GM12878 (cell line): ENCODE data around the gene ALPK1. TPM values are rescaled to one million over a fixed set of nuclear protein-coding genes. Genes with fewer than 3 reads are reported as not detected.
A peak's percentile ranks its signal among the peaks of the same experiment; 100 is the strongest.

Source experiments
- ATAC-seq: fragments of 200-7000 bp; cut with Tn5 transposase; 3 replicates; pipeline ENCODE4 v1.9.1; 2020; ENCODE audit warnings: mild to moderate bottlenecking, moderate library complexity
- BruUV-seq: library from RNA; stranded (reverse); fragments of 400-500 nt; replicated peaks from 2 replicates; lab custom pipeline; 2021; lab: Mats Ljungman, UMichigan
- CTCF ChIA-PET: fragments of 300-600 bp; sonication (Branson Sonifier 250); formaldehyde crosslinking; extraction: SDS; loops from one replicate; lab custom pipeline; 2021; ENCODE audit warnings: inconsistent platforms; lab: Yijun Ruan, JAX
- POLR2A ChIA-PET: fragments of 350-600 bp; formaldehyde crosslinking; extraction: SDS; loops from one replicate; lab custom pipeline; 2021; ENCODE audit warnings: inconsistent platforms; lab: Charles Lee
- RAD21 ChIA-PET: fragments of 300-600 bp; sonication (Branson Sonifier 250); formaldehyde crosslinking; loops from one replicate; lab custom pipeline; 2023; ENCODE audit warnings: antibody characterized with exemption; ENCODE audit not compliant: unreplicated experiment; lab: Charles Lee
- SMC1A ChIA-PET: fragments of 300-600 bp; sonication (Branson Sonifier 250); formaldehyde crosslinking; loops from one replicate; lab custom pipeline; 2023; ENCODE audit not compliant: unreplicated experiment, uncharacterized antibody; lab: Charles Lee
- DNase-seq: peaks from one replicate; pipeline ENCODE4 v3.0.0-alpha.2; 2011; ENCODE audit warnings: low read depth, low spot score
- FAIRE-seq: peaks from 3 replicates; lab custom pipeline; 2011; peaks lifted over from hg19 to GRCh38; lab: Jason Lieb, UNC
- H2AFZ ChIP-seq: 2 replicates; pipeline ENCODE4 v1.6.0; 2011; ENCODE audit warnings: low read depth, low read length, control low read depth; ENCODE audit not compliant: control insufficient read depth
- H3K27ac ChIP-seq: 2 replicates; pipeline ENCODE4 v1.5.1; 2011; ENCODE audit warnings: control low read depth; ENCODE audit not compliant: control insufficient read depth, insufficient read depth
- H3K27me3 ChIP-seq, 2 experiments: replicated peaks in 1 of 2; 2 replicates each; pipeline versions ENCODE4 v1.6.0 to v1.6.1; 2011; ENCODE audit warnings: low read length in 1 of 2; ENCODE audit not compliant: control insufficient read depth in 2 of 2, insufficient read depth in 2 of 2
- H3K36me3 ChIP-seq, 2 experiments: 2 replicates each; pipeline ENCODE4 v1.5.1; 2011; ENCODE audit warnings: low read length in 1 of 2; ENCODE audit not compliant: control insufficient read depth in 2 of 2, insufficient read depth in 2 of 2
- H3K4me1 ChIP-seq: 2 replicates; pipeline ENCODE4 v1.6.1; 2011; ENCODE audit warnings: mild to moderate bottlenecking, low read length, moderate library complexity, mixed read lengths; ENCODE audit not compliant: control insufficient read depth, insufficient read depth
- H3K4me2 ChIP-seq: 2 replicates; pipeline ENCODE4 v1.6.0; 2011; ENCODE audit warnings: control low read depth; ENCODE audit not compliant: control insufficient read depth, insufficient read depth
- H3K4me3 ChIP-seq: fragments of 200-600 bp; sonication (generic); 2 replicates; pipeline ENCODE4 v1.5.1; 2016
- H3K79me2 ChIP-seq: 2 replicates; pipeline ENCODE4 v1.6.0; 2011; ENCODE audit warnings: low read length; ENCODE audit not compliant: control insufficient read depth, insufficient read depth
- H3K9ac ChIP-seq: 2 replicates; pipeline ENCODE4 v1.8.0; 2011; ENCODE audit warnings: low read length, control low read depth, mixed read lengths; ENCODE audit not compliant: control insufficient read depth, insufficient read depth
- H3K9me3 ChIP-seq: replicated peaks from 3 replicates; pipeline ENCODE4 v1.5.1; 2011; ENCODE audit warnings: mild to moderate bottlenecking, low read length; ENCODE audit not compliant: control insufficient read depth, insufficient read depth
- H4K20me1 ChIP-seq: 2 replicates; pipeline ENCODE4 v1.6.0; 2011; ENCODE audit not compliant: control insufficient read depth, insufficient read depth
- CHD4 ChIP-seq: fragments of 200-600 bp; sonication (generic); IDR thresholded peaks from 2 replicates; pipeline ENCODE4 v1.6.1; 2016; ENCODE audit warnings: mild to moderate bottlenecking
- SUZ12 ChIP-seq: fragments of 200-600 bp; sonication (generic); IDR thresholded peaks from one replicate; pipeline ENCODE4 v1.6.1; 2018; ENCODE audit warnings: antibody characterized with exemption, mild to moderate bottlenecking; ENCODE audit not compliant: unreplicated experiment
- WGBS: methylation state at CpG from one replicate; pipeline ENCODE4 v1.1.6; 2016; ENCODE audit warnings: low lambda C conversion rate; ENCODE audit not compliant: insufficient replicate concordance, insufficient coverage; ENCODE audit errors: missing lambda C conversion rate; 5-methylcytosine and 5-hydroxymethylcytosine counted together
- in situ Hi-C: fragments of 300-500 bp; cut with MboI; formaldehyde crosslinking; loops from 9 replicates; pipeline ENCODE4 v1.14.3; 2018; ENCODE audit warnings: mixed read lengths
- intact Hi-C: fragments of 100-400 bp; cut with micrococcal nuclease; formaldehyde crosslinking; loops from one replicate; pipeline ENCODE4 v1.14.2; 2022; ENCODE audit not compliant: unreplicated experiment
- polyA plus RNA-seq, 11 experiments: library from polyadenylated mRNA; depleted of rRNA in 4 of 11; unstranded in 6 of 11; stranded (reverse) in 5 of 11; fragments of >200 nt; fragmentation: Nextera tagmentation in 4 of 11; fragmentation: Illumina TruSeq in 1 of 11; extraction: Ambion mirVana in 4 of 11; extraction: Trizol in 1 of 11; gene quantifications; 1 replicate in 1 of 11; 2 replicates in 10 of 11; pipeline versions ENCODE4 v1.2.1 to v1.2.3, GENCODE V29; 2011 to 2016; ENCODE audit warnings: inconsistent platforms in 2 of 11, missing spikeins in 2 of 11, low read depth in 1 of 11
- total RNA-seq, 4 experiments: library from RNA; depleted of rRNA in 3 of 4; stranded (reverse); fragments of >200 nt in 3 of 4; fragmentation: Illumina TruSeq in 1 of 4; extraction: Trizol in 1 of 4; gene quantifications; 2 replicates each; pipeline versions ENCODE4 v1.2.1 to v1.2.3, GENCODE V29; 2013 to 2021
- TF ChIP-seq, protein P1 (sequence below): fragments of 450-650 bp; IDR thresholded peaks from 2 replicates; pipeline ENCODE4 v1.6.1; 2014; ENCODE audit warnings: mild to moderate bottlenecking
- TF ChIP-seq, protein P2 (sequence below): fragments of 450-650 bp; IDR thresholded peaks from 2 replicates; pipeline ENCODE4 v1.6.1; 2017; ENCODE audit warnings: mild to moderate bottlenecking

The ALPK1 gene
- total and polyA plus RNA-seq, 10 of the 15 experiments (the other 5 are each of a cell fraction or from before 2014, with no cell fraction given): 8.5 to 32.3 (median 22.6) TPM

DNA sequence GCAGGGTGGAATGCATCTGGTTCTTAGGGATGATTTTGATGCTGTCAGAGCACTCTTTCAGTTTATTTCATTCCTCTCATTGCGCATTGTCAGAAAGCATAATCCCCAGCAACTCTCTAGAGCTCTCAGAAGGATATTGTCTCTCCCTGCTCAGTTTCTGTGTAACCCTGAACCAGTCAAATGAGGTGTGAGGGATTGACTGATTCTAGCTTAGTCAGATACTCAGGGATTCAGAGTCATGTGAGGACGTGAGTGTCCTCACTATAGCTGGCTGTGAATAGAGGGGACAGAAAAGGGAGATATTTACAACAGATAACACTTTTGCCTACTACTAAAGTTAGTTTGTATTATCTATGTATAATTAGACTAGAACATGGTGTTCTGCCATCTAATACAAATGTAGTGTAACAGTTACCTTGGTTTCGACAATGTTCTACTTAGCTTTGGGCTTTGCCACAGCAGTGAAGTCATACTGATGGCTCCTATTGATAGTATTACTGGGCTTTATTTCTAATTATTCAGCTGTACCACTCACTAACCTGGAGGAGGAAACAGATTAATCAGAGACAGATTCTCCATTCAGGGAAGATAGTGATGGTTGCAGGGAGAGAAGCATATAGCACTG, 46.0 kb upstream of the ALPK1 start:
- Histone ChIP-seq H3K4me3 (no peak overlapping the region), H3K4me1 (no peaks in the 10 kb centered on the region), H3K27me3 (no peaks in the 10 kb centered on the region), H3K79me2 (no peaks in the 10 kb centered on the region), H3K9me3 (no peaks in the 10 kb centered on the region), H3K36me3 (no peaks in the 10 kb centered on the region; a peak in 1 of 4 replicates), H4K20me1 (no peaks in the 10 kb centered on the region), H3K27ac (no peak overlapping the region), H2AFZ (no peak overlapping the region), H3K4me2 (no peak overlapping the region), H3K9ac (no peak overlapping the region)
- no peak for TF ChIP-seq CHD4
- TF ChIP-seq, protein P1, sequence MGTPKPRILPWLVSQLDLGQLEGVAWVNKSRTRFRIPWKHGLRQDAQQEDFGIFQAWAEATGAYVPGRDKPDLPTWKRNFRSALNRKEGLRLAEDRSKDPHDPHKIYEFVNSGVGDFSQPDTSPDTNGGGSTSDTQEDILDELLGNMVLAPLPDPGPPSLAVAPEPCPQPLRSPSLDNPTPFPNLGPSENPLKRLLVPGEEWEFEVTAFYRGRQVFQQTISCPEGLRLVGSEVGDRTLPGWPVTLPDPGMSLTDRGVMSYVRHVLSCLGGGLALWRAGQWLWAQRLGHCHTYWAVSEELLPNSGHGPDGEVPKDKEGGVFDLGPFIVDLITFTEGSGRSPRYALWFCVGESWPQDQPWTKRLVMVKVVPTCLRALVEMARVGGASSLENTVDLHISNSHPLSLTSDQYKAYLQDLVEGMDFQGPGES: no peak
- ChIA-PET SMC1A (interaction anchor here (0.6 to 2.2 kb wide), 10 partner anchors 8 to 627 kb away, joined by 3 to 7 read pairs (median 5); no protein-coding TSS in a partner anchor), RAD21 (interaction anchor here (0.9 to 1.2 kb wide), 3 partner anchors 10 to 23 kb away, joined by 3 to 5 read pairs (median 3); no protein-coding TSS in a partner anchor), POLR2A (interaction anchor here (1.4 to 1.8 kb wide), 2 partner anchors 19 to 28 kb away, joined by 4 read pairs; no protein-coding TSS in a partner anchor), CTCF (interaction anchor here (0.6 to 2.1 kb wide), 8 partner anchors 12 to 273 kb away, joined by 3 to 7 read pairs (median 4); partner anchors contain the start of gene ALPK1)
- 96% methylated on average over 3 of the region's 3 CpGs for WGBS
- FAIRE-seq (no peak), DNase-seq (no peak), ATAC-seq (peak; percentile 45; the same call in 2 of the 3 replicates)
- intact Hi-C loops: no loop called here
- in situ Hi-C loops: no loop called here
- no TSS peak for BruUV-seq

DNA sequence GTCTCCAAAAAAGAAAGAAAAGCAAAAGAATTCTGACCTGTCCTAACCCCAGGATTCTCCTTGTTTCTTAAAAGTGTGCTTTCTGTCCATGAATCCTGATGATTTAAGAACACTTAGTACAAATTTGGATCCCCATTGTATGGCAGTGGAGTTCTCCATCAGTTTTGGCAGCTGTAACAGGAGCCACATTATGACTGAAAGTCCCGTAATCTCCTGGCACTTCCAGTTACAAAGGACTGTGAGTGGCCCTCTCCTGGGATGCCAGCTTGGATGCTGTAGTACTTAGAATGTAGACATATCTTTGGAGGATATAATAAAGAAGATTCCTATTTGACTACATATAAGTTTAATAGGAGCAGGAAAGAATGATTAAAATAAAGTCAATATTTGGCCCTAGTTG, 44.9 kb upstream of the ALPK1 start:
- CTCF ChIA-PET: interaction anchor here (2.1 kb wide), 1 partner anchor 16 kb away, joined by 7 read pairs; no protein-coding TSS in a partner anchor
- Histone ChIP-seq H3K36me3 (no peaks in the 10 kb centered on the region; a peak in 1 of 4 replicates), H3K79me2 (no peaks in the 10 kb centered on the region), H4K20me1 (no peaks in the 10 kb centered on the region), H3K4me1 (no peaks in the 10 kb centered on the region), H3K27me3 (no peaks in the 10 kb centered on the region), H3K9ac (no peak overlapping the region), H3K27ac (no peak overlapping the region), H3K4me3 (no peak overlapping the region), H2AFZ (no peak overlapping the region), H3K9me3 (no peaks in the 10 kb centered on the region), H3K4me2 (no peak overlapping the region)
- FAIRE-seq (no peak), ATAC-seq (no peak), DNase-seq (no peak)
- in situ Hi-C loops: no loop called here
- intact Hi-C loops: no loop called here
- POLR2A ChIA-PET: no interaction called here
- SMC1A ChIA-PET: interaction anchor here (0.9 to 1.4 kb wide), 3 partner anchors 9 to 68 kb away, joined by 3 to 4 read pairs (median 3); no protein-coding TSS in a partner anchor
- RAD21 ChIA-PET: no interaction called here
- WGBS: 100% methylated on average over 1 of the region's 1 CpG
- TF ChIP-seq, protein P2, sequence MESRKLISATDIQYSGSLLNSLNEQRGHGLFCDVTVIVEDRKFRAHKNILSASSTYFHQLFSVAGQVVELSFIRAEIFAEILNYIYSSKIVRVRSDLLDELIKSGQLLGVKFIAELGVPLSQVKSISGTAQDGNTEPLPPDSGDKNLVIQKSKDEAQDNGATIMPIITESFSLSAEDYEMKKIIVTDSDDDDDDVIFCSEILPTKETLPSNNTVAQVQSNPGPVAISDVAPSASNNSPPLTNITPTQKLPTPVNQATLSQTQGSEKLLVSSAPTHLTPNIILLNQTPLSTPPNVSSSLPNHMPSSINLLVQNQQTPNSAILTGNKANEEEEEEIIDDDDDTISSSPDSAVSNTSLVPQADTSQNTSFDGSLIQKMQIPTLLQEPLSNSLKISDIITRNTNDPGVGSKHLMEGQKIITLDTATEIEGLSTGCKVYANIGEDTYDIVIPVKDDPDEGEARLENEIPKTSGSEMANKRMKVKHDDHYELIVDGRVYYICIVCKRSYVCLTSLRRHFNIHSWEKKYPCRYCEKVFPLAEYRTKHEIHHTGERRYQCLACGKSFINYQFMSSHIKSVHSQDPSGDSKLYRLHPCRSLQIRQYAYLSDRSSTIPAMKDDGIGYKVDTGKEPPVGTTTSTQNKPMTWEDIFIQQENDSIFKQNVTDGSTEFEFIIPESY: no peak
- TF ChIP-seq SUZ12: no peak
- BruUV-seq: no TSS peak
